ENCODE results near the gene RETSAT.
"Not testable (repeated sequence)": the region's sequence is repeated elsewhere in the genome, so short reads cannot be mapped to it uniquely, and the experiment has no call there.

RETSAT gene

DNA sequence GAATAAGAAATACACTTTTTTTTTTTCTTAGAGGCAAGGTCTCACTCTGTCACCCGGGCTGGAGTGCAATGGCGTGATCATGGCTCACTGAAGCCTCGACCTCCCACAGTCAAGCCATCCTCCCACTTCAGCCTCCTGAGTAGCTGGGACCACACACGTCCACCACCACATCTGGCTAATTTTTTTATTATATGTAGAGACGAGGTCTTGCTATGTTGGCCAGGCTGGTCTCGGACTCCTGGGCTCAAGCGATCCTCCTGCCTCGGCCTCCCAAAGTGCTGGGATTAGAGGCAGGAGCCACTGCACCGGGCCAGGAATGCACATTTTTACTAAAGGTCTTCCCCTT is 28.9 kb downstream of the RETSAT start:
- peak overlapping the region; percentile 90 for H3K4me3 ChIP-seq (ENCODE audit: low read depth, low read length)
- TF ChIP-seq, protein P1, sequence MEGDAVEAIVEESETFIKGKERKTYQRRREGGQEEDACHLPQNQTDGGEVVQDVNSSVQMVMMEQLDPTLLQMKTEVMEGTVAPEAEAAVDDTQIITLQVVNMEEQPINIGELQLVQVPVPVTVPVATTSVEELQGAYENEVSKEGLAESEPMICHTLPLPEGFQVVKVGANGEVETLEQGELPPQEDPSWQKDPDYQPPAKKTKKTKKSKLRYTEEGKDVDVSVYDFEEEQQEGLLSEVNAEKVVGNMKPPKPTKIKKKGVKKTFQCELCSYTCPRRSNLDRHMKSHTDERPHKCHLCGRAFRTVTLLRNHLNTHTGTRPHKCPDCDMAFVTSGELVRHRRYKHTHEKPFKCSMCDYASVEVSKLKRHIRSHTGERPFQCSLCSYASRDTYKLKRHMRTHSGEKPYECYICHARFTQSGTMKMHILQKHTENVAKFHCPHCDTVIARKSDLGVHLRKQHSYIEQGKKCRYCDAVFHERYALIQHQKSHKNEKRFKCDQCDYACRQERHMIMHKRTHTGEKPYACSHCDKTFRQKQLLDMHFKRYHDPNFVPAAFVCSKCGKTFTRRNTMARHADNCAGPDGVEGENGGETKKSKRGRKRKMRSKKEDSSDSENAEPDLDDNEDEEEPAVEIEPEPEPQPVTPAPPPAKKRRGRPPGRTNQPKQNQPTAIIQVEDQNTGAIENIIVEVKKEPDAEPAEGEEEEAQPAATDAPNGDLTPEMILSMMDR (IDR thresholded peaks at IDR 0.05; ENCODE audit: low read depth, low read length, missing control alignments), result no peak
- no peak for DNase-seq (ENCODE audit: low read depth)

DNA sequence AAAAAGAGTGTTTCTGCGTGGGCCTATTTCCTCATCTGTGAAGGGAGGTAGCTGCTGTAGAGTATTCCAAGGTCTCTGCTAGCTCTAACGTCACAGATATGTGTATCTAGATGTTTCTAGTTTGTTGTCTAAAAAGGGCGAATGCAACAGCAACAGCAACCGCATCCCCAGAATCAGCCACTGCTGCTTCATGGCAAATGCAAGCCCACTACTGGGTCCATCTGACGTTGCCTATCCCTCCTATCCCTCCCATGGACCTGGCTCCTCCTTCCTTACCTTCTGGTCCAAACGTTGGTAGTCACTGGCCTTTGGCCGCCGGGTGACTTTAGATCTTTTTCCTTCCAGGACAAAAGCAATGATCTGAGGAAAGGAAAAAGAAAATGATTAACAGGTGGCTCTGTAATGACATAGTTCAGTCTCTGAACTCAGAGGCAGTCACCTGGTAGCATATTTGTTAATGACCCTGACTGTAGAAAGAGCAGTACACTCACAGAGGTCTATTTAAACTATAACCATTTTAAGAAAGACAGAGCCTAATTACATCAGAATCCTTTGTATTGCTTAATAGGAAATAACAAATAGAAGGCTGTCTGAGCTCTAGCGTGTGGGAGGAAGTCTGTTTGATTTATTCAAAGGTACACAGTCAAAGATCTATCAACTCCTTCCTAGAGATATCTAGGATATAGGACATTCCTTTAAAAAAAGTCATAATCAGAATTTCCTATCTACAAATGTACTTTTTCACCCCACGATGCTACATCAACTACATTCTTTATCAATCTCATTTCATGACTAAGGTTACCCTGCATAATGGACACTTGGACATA is 29.5 kb downstream of the RETSAT start:
- DNase-seq (ENCODE audit: low read depth), result no peak
- TF ChIP-seq, protein P1 (IDR thresholded peaks at IDR 0.05; ENCODE audit: low read depth, low read length, missing control alignments), result no peak
- peak overlapping the region; percentile 90 for H3K4me3 ChIP-seq (ENCODE audit: low read depth, low read length)

DNA sequence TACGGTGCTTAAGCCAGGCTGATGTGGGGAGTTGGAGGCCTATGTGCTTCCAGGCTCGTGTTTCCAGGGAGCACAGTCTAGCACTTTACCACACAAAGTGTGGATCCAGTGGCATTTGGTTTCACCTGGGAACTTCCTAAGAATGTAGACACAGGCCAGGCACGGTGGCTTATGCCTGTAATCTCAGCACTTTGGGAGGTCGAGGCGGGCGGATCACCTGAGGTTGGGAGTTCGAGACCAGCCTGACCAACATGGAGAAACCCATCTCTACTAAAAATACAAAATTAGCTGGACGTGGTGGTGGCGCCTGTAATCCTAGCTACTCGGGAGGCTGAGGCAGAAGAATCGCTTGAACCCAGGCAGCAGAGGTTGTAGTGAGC is 30.4 kb downstream of the RETSAT start:
- not testable (repeated sequence) for DNase-seq (ENCODE audit: low read depth); H3K4me3 ChIP-seq (ENCODE audit: low read depth, low read length)

- H3K4me3 ChIP-seq (ENCODE audit: low read depth, low read length), result no peak overlapping the region
- no peak for DNase-seq (ENCODE audit: low read depth)
- TF ChIP-seq, protein P1 (IDR thresholded peaks at IDR 0.05; ENCODE audit: low read depth, low read length, missing control alignments), result no peak
These were observed 30.9 kb downstream of the RETSAT start for GRCh38 chr2:85323351-85323987.

- H3K4me3 ChIP-seq (ENCODE audit: low read depth, low read length), result no peak overlapping the region
- no peak for DNase-seq (ENCODE audit: low read depth)
- TF ChIP-seq, protein P1 (IDR thresholded peaks at IDR 0.05; ENCODE audit: low read depth, low read length, missing control alignments), result no peak
These were observed 34.5 kb downstream of the RETSAT start for GRCh38 chr2:85319796-85320195.

DNA sequence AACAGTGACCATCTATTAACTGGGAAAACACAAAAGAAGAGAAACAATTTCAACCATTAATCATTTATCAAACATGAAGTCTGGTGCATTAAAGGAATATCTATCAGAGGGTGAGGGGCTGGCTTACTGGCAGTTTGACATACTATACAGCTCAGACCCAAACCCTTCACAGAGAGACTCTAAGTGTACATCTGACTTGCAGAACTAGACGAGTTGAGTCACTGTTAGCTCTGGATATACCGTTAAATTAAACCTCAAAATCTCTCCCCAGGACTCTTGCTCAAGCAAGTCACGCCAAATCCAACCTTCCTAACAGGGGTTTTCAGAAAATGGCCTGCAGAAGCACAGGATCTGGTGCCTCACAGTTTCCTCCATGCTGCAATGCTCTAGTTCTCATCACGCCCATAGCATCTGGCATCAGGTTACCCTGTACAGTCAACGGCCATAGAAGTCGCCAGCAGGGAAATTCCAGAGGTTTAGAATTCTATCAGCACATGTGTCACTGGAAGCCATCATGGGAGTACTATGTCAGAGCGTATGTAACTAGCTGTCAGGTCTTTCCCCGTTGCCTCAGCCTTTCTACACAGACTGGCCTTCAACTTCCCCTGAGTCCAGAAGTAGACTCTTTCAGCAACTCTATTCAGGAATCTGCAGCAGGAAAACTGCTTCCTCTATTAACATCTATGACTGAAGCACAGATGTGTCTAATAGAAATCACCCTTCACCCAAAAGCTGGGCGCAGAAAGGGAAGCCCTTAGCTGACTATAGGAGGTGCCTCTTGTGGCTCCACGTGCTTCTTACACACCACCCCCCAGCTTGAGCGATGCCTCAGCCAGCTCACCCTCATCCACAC is 35.9 kb downstream of the RETSAT start:
- no peak overlapping the region for H3K4me3 ChIP-seq (ENCODE audit: low read depth, low read length)
- no peak for DNase-seq (ENCODE audit: low read depth)
- TF ChIP-seq, protein P1 (IDR thresholded peaks at IDR 0.05; ENCODE audit: low read depth, low read length, missing control alignments), result no peak

DNA sequence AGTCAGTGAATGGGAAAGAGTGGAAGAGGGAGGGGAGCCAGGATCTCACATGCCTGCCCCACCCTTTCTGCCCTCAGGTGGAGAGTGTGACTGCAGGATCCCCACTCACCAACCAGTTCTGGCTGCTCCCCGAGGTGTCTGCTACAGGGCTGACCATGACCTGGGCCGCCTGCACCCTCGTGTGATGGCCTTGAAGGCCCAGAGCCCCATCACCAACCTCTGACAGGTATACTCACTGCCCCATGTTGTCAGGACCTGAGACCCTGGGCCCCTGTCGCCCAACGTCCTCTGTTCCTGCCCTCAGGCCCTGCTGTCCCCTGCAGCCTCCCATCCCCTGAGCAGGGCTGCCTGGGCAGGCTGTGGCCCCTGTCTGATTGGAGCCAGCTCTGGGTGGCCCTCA is 38.4 kb downstream of the RETSAT start:
- not testable (repeated sequence) for H3K4me3 ChIP-seq (ENCODE audit: low read depth, low read length); DNase-seq (ENCODE audit: low read depth)

All from GM12864 (cell line).